Mucosa of rectum (tissue), 2 donors: ENCODE results near the gene TMEM41B.
"Not testable (repeated sequence)": the region's sequence is repeated elsewhere in the genome, so short reads cannot be mapped to it uniquely, and the experiment has no call there.

ENCODE experiments used
- H3K27ac ChIP-seq, 2 donors: one replicate each; pipeline ENCODE4 v1.7.0; 2013; ENCODE audit warnings: inconsistent platforms in 2 of 2, low read depth in 2 of 2, low read length in 2 of 2
- H3K27me3 ChIP-seq, 2 donors: one replicate each; pipeline ENCODE4 v1.7.0; 2013; ENCODE audit warnings: low read length in 2 of 2; ENCODE audit not compliant: control insufficient read depth in 2 of 2, insufficient read depth in 2 of 2
- H3K36me3 ChIP-seq, 2 donors: one replicate each; pipeline ENCODE4 v1.7.0; 2013; ENCODE audit warnings: low read length in 2 of 2; ENCODE audit not compliant: control insufficient read depth in 2 of 2, insufficient read depth in 2 of 2
- H3K4me1 ChIP-seq, 2 donors: one replicate each; pipeline ENCODE4 v1.7.0; 2013; ENCODE audit warnings: low read length in 2 of 2, mild to moderate bottlenecking in 1 of 2; ENCODE audit not compliant: control insufficient read depth in 2 of 2, insufficient read depth in 2 of 2
- H3K4me3 ChIP-seq, 2 donors: one replicate each; pipeline ENCODE4 v1.7.0; 2013; ENCODE audit warnings: low read length in 2 of 2
- H3K9ac ChIP-seq, 2 donors: one replicate each; pipeline ENCODE4 v1.7.0; 2013; ENCODE audit warnings: low read length in 2 of 2, low read depth in 1 of 2, mild to moderate bottlenecking in 1 of 2
- H3K9me3 ChIP-seq, 2 donors: one replicate each; pipeline ENCODE4 v1.7.0; 2013; ENCODE audit warnings: low read length in 2 of 2; ENCODE audit not compliant: control insufficient read depth in 2 of 2
- donor health status: healthy.
- donor health status: Normal muscosa, but diverticular disease.

Gene TMEM41B

DNA sequence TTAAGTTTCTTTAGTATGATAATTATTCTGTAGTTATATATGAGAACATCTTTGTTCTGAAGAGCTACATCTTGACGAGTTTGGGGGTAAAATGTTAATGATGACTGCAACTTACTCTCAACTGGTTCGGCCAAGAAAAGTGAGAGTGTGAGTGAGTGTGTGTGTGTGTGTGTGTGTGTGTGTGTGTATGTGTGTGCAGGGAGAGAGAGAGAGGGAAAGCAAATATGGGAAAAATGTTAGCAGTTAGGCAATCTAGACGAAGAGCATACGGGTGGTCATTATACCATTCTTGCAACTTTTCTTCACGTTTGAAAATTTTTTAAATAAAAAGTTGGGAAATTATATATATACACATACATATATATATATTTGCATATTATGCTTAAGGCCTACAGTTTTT lies 18.3 kb upstream of the TMEM41B start:
- Histone ChIP-seq H3K27me3 (no peaks in the 10 kb centered on the region), H3K27ac (no peak overlapping the region), H3K36me3 (no peaks in the 10 kb centered on the region), H3K4me1 (no peaks in the 10 kb centered on the region), H3K9ac (no peak overlapping the region), H3K4me3 (no peak overlapping the region), H3K9me3 (no peaks in the 10 kb centered on the region)

DNA sequence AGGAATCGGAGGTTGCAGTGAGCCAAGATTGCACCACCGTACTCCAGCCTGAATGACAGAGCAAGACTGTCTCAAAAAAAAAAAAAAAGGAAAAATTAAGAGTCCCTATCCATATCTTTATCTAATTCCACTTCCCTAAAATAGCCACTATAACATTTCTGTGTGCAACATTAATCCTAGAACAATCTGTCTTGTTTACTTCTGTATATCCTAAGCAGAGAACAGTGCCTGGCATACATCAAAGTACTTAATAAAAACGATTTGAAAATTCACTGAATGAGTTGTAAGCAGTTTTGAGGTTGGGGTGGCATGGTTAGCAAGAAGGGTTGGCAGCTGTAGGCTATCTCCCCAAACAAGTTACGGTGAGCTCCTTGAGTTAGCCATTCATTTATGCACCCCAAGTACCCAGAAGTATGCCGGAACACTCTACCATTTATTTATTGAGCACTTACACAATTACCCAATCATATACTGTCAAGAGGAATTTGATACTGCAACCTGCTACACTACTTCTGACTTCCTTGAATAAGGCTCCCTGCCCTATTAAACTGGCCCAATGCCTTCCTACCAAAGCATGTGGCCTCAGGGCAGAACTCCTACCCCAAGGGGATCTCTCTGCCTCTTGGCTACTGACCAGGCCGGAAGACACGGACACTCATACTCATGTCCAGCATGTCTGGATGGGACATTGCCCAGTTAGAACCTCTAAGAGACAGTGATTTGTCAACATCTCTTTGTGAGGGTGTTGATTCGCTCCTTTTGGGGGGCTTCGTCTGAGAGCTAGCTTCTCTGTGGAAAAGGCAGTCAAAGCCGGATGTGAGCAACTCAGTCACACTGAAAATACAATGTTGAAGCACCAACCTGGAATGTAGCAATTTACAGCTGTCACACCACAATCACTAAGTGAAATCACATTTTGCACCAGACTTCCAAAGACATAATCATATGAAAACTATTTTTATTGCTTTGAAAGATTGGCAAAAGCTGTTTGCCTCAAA lies 16.3 kb upstream of the TMEM41B start:
- H3K4me1 ChIP-seq = no peaks in the 10 kb centered on the region
- H3K27ac ChIP-seq = no peak overlapping the region
- H3K36me3 ChIP-seq = no peaks in the 10 kb centered on the region
- H3K27me3 ChIP-seq = no peaks in the 10 kb centered on the region
- no peak overlapping the region for H3K4me3 ChIP-seq
- no peaks in the 10 kb centered on the region for H3K9me3 ChIP-seq
- no peak overlapping the region for H3K9ac ChIP-seq

DNA sequence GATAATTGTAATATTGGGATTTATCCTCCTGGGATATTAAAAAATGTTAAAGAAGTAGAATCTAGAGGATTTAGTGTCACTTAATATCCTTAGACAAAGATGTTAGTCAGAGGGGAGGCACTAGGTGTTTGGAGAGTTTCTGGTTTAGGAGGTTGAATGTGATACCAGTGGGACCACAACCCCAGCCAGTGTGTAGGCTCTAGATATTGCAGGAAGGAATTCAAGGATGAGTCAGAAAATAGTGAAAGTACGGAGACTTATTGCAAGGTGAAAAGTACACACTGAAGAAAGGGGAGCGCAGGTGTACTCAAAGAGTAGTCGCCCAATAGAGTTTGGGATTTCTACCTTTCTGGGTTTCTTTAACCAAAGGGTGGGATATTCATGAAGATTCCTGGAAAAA lies 5.7 kb upstream of the TMEM41B start:
- no peaks in the 10 kb centered on the region for H3K36me3 ChIP-seq
- H3K9ac ChIP-seq = no peak overlapping the region
- no peak overlapping the region for H3K4me3 ChIP-seq
- no peaks in the 10 kb centered on the region for H3K27me3 ChIP-seq
- no peak overlapping the region for H3K27ac ChIP-seq
- H3K4me1 ChIP-seq = peaks cover 3 to 14% of the 10 kb centered on the region in 2 donors
- H3K9me3 ChIP-seq = no peaks in the 10 kb centered on the region

DNA sequence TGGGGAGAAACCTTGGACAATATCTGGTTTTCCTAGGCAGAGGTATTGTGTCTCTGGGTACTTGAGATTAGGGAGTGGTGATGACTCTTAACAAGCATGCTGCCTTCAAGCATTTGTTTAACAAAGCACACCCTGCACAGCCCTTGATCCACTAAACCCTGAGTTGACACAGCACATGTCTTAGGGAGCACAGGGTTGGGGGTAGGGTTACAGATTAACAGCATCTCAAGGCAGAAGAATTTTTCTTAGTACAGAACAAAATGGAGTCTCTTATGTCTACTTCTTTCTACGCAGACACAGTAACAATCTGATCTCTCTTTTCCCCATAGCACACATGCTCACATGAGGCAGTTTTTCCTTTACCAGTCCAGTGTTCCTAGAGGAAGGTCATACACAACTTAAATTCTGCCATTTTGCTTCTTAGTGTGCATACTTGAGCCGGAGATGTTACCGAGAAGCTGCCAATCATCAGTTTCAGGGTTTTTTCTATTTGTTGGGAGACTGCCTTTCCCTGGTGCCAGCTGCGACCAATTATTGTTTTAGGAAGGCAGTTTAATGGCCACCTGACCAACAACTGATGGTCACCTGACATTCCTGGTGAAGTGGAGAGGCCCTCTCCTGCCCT lies 5.1 kb upstream of the TMEM41B start:
- peaks cover 6 to 16% of the 10 kb centered on the region in 2 donors for H3K4me1 ChIP-seq
- H3K9ac ChIP-seq, H3K27ac ChIP-seq, H3K36me3 ChIP-seq, H3K4me3 ChIP-seq, H3K9me3 ChIP-seq, H3K27me3 ChIP-seq: not testable (repeated sequence)

DNA sequence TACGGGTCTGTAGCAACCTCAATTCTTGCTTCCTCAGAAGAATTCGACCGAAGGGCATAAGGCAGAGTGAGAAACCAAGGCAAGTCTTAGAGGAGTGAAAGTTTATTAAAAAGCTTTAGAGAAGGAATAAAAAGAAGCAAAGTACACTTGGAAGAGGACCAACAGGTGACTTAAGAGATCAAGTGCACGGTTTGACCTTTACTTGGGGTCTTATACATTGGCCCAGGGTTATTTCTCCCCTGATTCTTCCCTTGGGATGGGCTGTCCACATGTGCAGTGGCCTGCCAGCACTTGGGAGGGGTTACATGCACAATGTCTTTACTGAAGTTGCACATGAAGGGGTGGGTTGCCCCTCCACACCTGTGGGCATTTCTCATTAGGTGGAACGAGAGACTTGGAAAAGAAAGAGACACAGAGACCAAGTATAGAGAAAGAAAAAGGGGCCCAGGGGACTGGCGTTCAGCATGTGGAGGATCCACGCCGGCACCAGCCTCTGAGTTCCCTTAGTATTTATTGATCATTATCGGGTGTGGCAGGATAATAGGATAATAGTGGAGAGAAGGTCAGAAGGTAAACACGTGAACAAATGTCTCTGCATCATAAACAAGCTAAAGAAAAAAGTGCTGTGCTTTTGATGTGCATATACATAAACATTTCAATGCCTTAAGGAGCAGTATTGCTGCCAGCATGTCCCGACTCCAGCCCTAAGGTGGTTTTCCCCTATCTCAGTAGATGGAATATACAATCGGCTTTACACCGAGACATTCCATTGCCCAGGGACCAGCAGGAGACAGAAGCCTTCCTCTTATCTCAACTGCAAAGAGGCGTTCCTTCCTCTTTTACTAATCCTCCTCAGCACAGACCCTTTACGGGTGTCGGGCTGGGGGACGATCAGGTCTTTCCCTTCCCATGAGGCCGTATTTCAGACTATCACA lies 4.3 kb upstream of the TMEM41B start:
- not testable (repeated sequence) for H3K9me3 ChIP-seq, H3K27me3 ChIP-seq, H3K9ac ChIP-seq, H3K36me3 ChIP-seq, H3K27ac ChIP-seq, H3K4me3 ChIP-seq
- H3K4me1 ChIP-seq = peaks cover 6 to 16% of the 10 kb centered on the region in 2 donors

DNA sequence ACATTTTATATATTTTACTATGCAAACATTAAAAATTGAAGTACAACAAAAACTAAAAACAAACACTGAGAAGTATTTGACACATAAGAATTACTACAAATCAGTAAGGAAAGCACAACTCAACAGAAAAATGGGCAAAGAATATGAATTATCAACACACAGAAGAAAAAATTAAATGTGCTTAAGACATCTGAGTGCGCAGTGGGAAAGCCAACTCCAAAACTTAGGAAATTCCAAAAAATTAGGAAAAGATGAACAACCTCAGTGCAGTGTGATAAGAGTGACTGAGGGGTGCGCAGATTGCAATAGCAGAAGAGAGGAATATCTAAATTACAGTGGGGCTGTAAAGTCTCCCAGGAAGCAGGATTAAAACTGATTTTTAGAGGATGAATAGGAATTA lies 1.9 kb upstream of the TMEM41B start:
- Histone ChIP-seq H3K36me3 (no peaks in the 10 kb centered on the region), H3K27me3 (no peaks in the 10 kb centered on the region), H3K9me3 (no peaks in the 10 kb centered on the region), H3K9ac (no peak overlapping the region), H3K4me1 (peaks cover 12 to 23% of the 10 kb centered on the region in 2 donors), H3K4me3 (no peak overlapping the region), H3K27ac (no peak overlapping the region)

DNA sequence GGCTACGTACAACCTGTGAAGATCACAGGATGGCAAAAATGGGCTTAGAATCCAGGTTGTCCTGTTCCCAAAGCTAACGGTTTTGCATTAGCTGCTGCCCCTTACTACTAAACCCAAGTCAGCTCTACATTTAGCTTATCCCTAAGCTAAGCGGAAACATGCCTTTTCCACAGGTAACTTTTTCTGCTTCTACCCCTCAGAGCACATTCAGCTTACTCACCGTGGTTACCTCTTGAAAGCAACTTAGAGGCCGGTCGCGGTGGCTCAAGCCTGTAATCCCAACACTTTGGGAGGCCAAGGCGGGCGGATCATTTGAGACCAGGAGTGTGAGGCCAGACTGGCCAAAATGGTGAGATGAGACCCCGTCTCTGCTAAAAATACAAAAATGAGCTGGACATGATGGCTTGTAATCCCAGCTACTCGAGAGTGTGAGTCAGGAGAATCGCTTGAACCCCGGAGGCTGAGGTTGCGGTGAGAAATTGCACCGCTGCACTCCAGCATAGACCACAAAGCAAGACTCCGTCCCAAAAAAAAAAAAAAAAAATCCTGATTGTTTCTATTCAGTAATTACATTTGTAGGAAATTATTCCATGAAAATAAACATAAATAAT lies 790 bp upstream of the TMEM41B start:
- H3K27ac ChIP-seq = peak overlapping the region; percentile 88 to 89
- H3K9ac ChIP-seq = peak overlapping the region; percentile 72 to 89
- H3K27me3 ChIP-seq = no peaks in the 10 kb centered on the region
- H3K9me3 ChIP-seq = no peaks in the 10 kb centered on the region
- H3K36me3 ChIP-seq = no peaks in the 10 kb centered on the region
- H3K4me3 ChIP-seq = peak overlapping the region; percentile 76 to 95
- H3K4me1 ChIP-seq = peaks cover 12 to 23% of the 10 kb centered on the region in 2 donors

DNA sequence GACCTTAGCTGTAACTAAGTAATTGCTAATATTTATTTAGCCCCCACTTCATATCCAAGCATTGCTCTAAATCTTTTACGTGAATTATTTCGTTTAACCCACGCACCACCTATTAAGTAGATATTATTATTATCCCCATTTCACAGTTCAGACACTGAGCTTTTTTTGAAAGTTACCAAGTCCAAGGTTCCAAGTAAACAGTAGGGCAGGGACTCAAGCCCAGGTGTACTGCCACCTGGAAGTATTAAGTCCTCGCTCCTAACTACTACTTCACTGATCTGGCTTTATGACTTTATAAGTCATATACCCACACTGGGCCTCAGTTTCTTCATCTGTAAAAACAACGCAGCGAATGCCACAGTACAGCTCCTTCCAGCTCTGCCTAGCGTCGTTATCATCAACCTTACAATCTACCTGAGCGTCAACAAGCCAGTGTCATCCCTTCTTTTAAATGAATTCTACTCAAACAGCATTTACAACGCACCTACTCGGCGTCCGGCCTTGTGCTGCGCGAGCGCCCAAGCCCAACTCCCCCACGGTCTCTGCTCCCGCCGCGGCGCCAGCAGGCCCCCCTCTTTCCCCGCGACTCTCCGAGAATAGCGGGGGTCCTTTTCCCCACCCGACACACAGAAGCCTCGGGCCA lies 624 bp downstream of the TMEM41B start:
- Histone ChIP-seq H3K36me3 (no peaks in the 10 kb centered on the region), H3K27ac (peak overlapping the region; percentile 88 to 89), H3K4me3 (peak overlapping the region; percentile 76 to 92), H3K4me1 (peaks cover 12 to 21% of the 10 kb centered on the region in 2 donors), H3K27me3 (no peaks in the 10 kb centered on the region), H3K9ac (peak overlapping the region; percentile 87 to 90), H3K9me3 (no peaks in the 10 kb centered on the region)

DNA sequence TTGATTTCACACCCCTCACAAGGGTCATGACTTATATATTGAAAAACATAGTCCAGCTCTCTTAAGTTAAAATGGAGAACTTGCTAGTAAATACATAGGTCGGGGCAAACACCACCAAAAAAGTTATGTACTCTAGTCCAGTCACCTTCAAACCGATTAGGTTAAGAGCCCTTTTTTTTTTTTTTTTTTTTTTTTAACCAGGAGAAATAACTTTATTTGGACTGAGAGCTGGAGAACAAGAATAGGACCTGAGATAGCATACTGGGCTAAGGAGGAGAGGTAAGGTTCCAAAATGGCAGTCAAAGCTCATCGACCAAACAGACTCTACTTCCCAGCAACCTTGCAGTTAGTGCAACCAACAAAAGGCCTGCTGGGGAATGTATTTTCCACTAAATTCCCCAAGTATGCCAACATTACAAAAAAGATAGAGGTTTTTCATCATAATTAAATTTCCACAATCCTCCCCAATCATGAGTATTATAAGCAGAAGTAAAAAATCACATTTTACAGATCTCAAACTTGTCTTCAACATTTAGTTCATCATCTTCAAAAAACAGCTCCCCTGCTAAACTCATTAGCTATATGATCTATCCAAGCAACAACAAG lies 3.8 kb downstream of the TMEM41B start:
- no peak overlapping the region for H3K9ac ChIP-seq
- no peaks in the 10 kb centered on the region for H3K9me3 ChIP-seq
- no peak overlapping the region for H3K4me3 ChIP-seq
- H3K4me1 ChIP-seq = peaks cover 12 to 13% of the 10 kb centered on the region in 2 donors
- H3K27me3 ChIP-seq = no peaks in the 10 kb centered on the region
- no peaks in the 10 kb centered on the region for H3K36me3 ChIP-seq
- H3K27ac ChIP-seq = no peak overlapping the region
